ENCODE measurements around the gene BARX2. TPM values are rescaled to one million over a fixed set of nuclear protein-coding genes. Genes with fewer than 3 reads are reported as not detected.

BARX2 gene
- total RNA-seq, 4 donors from 2014 or later = 0.83 TPM; not detected in 3

DNA sequence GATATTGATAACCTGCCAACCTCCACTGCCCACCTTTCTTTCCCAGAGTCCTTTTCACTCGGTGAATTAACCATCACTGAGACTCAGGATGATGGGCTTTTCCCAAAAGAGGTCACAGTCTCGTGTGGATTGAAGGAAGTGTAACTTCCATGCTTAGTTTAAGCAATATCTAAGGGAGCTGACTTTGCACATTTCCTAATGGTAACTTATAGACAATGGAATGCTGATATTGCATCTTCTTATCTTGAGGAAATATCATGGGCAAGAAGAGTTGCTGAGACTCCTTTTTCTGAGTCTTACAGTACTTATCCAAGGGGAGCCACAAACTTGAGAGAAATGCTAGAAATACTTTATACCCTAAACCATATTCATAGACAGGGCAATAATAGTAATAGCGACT is 8.8 kb downstream of the BARX2 start:
- Histone ChIP-seq H3K36me3 (no peaks in the 10 kb centered on the region), H3K9me3 (no peaks in the 10 kb centered on the region), H3K4me3 (no peak overlapping the region), H3K4me1 (no peaks in the 10 kb centered on the region), H3K27ac (no peak overlapping the region), H3K27me3 (no peaks in the 10 kb centered on the region)
- TF ChIP-seq POLR2A (IDR thresholded peaks at IDR 0.05) = no peak
- TF ChIP-seq, protein P1, sequence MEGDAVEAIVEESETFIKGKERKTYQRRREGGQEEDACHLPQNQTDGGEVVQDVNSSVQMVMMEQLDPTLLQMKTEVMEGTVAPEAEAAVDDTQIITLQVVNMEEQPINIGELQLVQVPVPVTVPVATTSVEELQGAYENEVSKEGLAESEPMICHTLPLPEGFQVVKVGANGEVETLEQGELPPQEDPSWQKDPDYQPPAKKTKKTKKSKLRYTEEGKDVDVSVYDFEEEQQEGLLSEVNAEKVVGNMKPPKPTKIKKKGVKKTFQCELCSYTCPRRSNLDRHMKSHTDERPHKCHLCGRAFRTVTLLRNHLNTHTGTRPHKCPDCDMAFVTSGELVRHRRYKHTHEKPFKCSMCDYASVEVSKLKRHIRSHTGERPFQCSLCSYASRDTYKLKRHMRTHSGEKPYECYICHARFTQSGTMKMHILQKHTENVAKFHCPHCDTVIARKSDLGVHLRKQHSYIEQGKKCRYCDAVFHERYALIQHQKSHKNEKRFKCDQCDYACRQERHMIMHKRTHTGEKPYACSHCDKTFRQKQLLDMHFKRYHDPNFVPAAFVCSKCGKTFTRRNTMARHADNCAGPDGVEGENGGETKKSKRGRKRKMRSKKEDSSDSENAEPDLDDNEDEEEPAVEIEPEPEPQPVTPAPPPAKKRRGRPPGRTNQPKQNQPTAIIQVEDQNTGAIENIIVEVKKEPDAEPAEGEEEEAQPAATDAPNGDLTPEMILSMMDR (IDR thresholded peaks at IDR 0.05) = no peak
- DNase-seq = no peak
- intact Hi-C loops (cut with DNase I; ENCODE audit: low total_unique reads) = no loop called here

DNA sequence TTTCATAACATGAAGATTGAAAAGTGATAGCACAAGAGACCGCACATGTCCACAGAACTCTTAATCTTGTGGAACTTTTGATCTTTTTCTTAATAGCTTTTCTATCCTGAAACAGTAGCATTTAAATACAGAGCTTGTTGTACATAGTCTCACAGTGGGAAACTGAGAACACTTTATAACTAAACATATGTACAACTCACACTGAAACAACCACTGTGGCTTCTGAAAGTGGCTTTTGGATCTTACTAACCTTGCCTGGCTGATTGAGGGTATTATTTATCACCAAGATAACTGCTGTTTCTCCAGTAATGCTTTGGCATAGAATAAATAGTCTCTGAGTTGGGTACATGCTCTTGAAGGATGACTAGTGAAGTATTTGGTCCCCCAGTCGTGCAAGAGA is 10.2 kb downstream of the BARX2 start:
- no peak for DNase-seq
- H3K4me1 ChIP-seq = no peaks in the 10 kb centered on the region
- no peaks in the 10 kb centered on the region for H3K27me3 ChIP-seq
- intact Hi-C loops (cut with DNase I; ENCODE audit: low total_unique reads) = no loop called here
- no peak for TF ChIP-seq POLR2A (IDR thresholded peaks at IDR 0.05)
- no peaks in the 10 kb centered on the region for H3K9me3 ChIP-seq
- no peak overlapping the region for H3K27ac ChIP-seq
- H3K4me3 ChIP-seq = no peak overlapping the region
- no peaks in the 10 kb centered on the region for H3K36me3 ChIP-seq

DNA sequence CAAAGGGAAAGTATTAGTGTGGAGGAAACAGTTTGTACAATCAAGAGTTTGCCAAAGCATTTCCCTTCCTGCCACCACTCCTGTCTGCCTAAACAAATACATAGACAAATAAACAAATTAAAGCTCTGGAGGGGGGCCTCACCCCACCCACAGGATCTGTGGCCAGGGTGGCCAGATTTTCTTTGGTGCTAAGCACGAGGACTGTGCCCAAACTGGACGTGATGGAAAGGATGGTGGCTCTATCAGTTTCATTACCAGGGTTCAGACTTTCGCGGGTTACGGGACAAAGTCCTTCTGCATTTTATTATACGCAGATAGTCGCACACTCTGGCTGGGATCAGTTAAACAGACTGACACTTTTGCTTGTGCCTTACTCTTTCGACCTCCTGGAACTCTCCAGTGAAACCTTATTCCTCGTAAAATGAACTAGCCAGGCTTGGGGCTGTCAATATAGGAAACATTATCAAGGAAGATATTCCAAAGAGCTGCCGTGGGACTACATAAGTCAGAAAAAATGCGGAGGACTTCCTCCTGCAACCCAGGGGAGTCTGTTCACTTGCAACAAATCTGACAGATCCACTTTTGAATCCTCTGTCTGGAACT is 11.2 kb downstream of the BARX2 start:
- Histone ChIP-seq H3K27ac (no peak overlapping the region), H3K4me3 (no peak overlapping the region), H3K4me1 (no peaks in the 10 kb centered on the region), H3K9me3 (no peaks in the 10 kb centered on the region), H3K27me3 (no peaks in the 10 kb centered on the region), H3K36me3 (no peaks in the 10 kb centered on the region)
- intact Hi-C loops (cut with DNase I; ENCODE audit: low total_unique reads) = no loop called here
- TF ChIP-seq, protein P1 (IDR thresholded peaks at IDR 0.05) = no peak
- no peak for TF ChIP-seq POLR2A (IDR thresholded peaks at IDR 0.05)
- DNase-seq = no peak

DNA sequence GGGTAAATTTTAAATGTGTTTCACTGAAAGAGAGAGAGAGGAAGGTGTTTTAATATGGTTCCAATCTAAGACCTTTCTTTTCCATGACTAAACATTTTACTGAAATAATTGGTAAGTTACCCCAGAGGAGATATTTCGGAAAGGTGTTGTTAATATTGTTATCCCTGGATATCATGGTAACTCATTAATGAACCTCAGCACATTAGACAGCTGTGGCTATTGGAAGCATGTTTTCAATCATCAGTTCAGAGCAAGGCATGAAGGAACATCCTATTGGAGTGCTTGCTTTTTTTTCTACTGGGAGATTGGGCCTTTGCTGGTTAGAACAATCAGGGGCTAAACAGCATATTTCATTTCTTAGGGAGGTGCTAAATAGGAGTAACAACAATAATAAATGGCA is 11.8 kb downstream of the BARX2 start:
- intact Hi-C loops (cut with DNase I; ENCODE audit: low total_unique reads) = no loop called here
- Histone ChIP-seq H3K27me3 (no peaks in the 10 kb centered on the region), H3K4me1 (no peaks in the 10 kb centered on the region), H3K27ac (no peak overlapping the region), H3K9me3 (no peaks in the 10 kb centered on the region), H3K36me3 (no peaks in the 10 kb centered on the region), H3K4me3 (no peak overlapping the region)
- TF ChIP-seq POLR2A (IDR thresholded peaks at IDR 0.05) = no peak
- TF ChIP-seq, protein P1 (IDR thresholded peaks at IDR 0.05) = no peak
- no peak for DNase-seq

DNA sequence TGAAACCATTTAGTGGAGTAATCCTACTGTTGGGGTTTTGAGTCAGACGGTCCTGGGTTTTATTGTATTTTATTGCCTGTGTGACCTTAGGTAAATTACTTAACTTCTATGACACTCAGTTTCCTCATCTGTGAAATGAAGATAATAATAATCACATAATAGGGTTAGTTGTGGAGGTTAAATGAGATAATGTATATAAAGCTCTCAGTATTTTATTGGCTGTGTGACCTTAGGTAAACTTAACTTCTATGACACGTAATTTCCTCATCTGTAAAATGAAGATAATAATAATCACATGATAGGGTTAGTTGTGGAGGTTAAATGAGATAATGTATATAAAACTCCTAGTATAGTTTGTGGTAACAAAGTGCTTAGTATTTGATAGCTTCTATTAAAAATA is 13.2 kb downstream of the BARX2 start:
- Histone ChIP-seq H3K4me1 (no peaks in the 10 kb centered on the region), H3K36me3 (no peaks in the 10 kb centered on the region), H3K9me3 (no peaks in the 10 kb centered on the region), H3K27me3 (peaks cover 0 to 4% of the 10 kb centered on the region in 2 donors), H3K27ac (no peak overlapping the region), H3K4me3 (no peak overlapping the region)
- intact Hi-C loops (cut with DNase I; ENCODE audit: low total_unique reads) = no loop called here
- TF ChIP-seq, protein P1 (IDR thresholded peaks at IDR 0.05) = no peak
- TF ChIP-seq POLR2A (IDR thresholded peaks at IDR 0.05) = no peak
- DNase-seq = no peak

All from uterus (tissue), 4 donors.